ENCODE data around the gene COMTD1. TPM values are rescaled to one million over a fixed set of nuclear protein-coding genes. Genes with fewer than 3 reads are reported as not detected.
A peak's percentile ranks its signal among the peaks of the same experiment; 100 is the strongest.
"Not testable (repeated sequence)": the region's sequence is repeated elsewhere in the genome, so short reads cannot be mapped to it uniquely, and the experiment has no call there.

Gene COMTD1
- total and polyA plus RNA-seq, 2 donors (not counting 3 experiments of a cell fraction or from before 2014, with no cell fraction given): 18.4 to 18.6 TPM

DNA sequence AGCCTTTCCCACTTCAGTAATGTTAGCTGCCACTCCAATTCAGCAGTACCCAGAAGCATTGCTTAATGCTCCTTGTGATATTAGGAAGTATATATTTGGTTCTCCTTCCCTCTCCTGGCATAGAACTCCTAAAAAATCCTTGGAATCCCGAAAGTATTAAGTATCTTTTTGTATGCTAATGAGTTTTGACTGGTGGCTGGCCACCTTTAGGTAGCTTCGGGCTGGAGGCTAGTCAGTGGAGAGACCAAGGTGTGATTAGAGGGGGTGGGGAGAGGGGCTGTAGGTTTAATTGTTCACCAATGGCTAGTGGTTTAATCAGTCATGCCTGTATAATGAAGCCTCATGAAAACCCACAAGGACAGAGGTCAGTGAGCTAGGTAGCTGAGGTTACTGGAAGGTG is 12.2 kb downstream of the COMTD1 start:
- peaks cover 40% of the 10 kb centered on the region for H3K4me1 ChIP-seq (ENCODE audit: control insufficient read depth, extremely low read depth, insufficient read depth, low read length)
- POLR2A ChIA-PET: interaction anchor here (1.2 kb wide), 1 partner anchor 11 kb away, joined by 4 read pairs; no protein-coding TSS in a partner anchor
- H3K36me3 ChIP-seq (ENCODE audit: control insufficient read depth in 2 of 2, extremely low read depth in 1 of 2, insufficient read depth in 2 of 2, low read length in 2 of 2): peaks cover 26 to 28% of the 10 kb centered on the region in 2 experiments
- no peak overlapping the region for H3K4me2 ChIP-seq (ENCODE audit: insufficient read depth, low read length)
- dilution Hi-C loops (cut with MboI; ENCODE audit: extremely low pct_ligation_motif_present, low sequenced_read_pairs) (no loop called here), intact Hi-C loops (cut with micrococcal nuclease) (no loop called here)
- no peaks in the 10 kb centered on the region for H3K9me3 ChIP-seq (replicated peaks; ENCODE audit: control insufficient read depth, insufficient read depth, low read length)
- peak overlapping the region; percentile 12 for H3K27ac ChIP-seq (ENCODE audit: insufficient read depth, low read depth, low read length)
- no peak overlapping the region for H3K4me3 ChIP-seq (replicated peaks in 1 of 3; ENCODE audit: insufficient read depth in 1 of 3, low read depth in 1 of 3, low read length in 3 of 3)
- H3K9ac ChIP-seq (replicated peaks; ENCODE audit: extremely low read depth, insufficient read depth, low read length): no peak overlapping the region
- H3K27me3 ChIP-seq (ENCODE audit: control insufficient read depth in 2 of 2, insufficient read depth in 2 of 2, low read length in 2 of 2): no peaks in the 10 kb centered on the region
- FAIRE-seq (no peak), DNase-seq (ENCODE audit: low read depth, low spot score) (no peak)
- no peak overlapping the region for H2AFZ ChIP-seq (ENCODE audit: low read depth, low read length)
- no TSS peak for BruUV-seq (replicated peaks)
- H3K9me1 ChIP-seq (replicated peaks; ENCODE audit: control insufficient read depth, extremely low read depth, insufficient read depth, low read length): no peaks in the 10 kb centered on the region
- peaks cover 73% of the 10 kb centered on the region for H3K79me2 ChIP-seq (ENCODE audit: control insufficient read depth, insufficient read depth, low read length)
- TF ChIP-seq JUN (IDR thresholded peaks at IDR 0.05; ENCODE audit: borderline replicate concordance, insufficient read depth, insufficient read length, low read depth) (no peak), MAX (IDR thresholded peaks at IDR 0.05; ENCODE audit: insufficient read depth, insufficient read length) (no peak), EZH2 (IDR thresholded peaks at IDR 0.05; ENCODE audit: borderline replicate concordance, low read depth, low read length, severe bottlenecking) (no peak), CTCF (IDR thresholded peaks at IDR 0.05; ENCODE audit: extremely low read depth in 1 of 2, insufficient read depth in 1 of 2, low read depth in 1 of 2, low read length in 2 of 2) (no peak), POLR2A (IDR thresholded peaks at IDR 0.05; ENCODE audit: low read depth, low read length) (no peak), MYC (IDR thresholded peaks at IDR 0.05; ENCODE audit: low read depth, low read length) (no peak), POLR2AphosphoS5 (IDR thresholded peaks at IDR 0.05; ENCODE audit: insufficient read depth, low read depth, low read length) (no peak), GATA2 (IDR thresholded peaks at IDR 0.05; ENCODE audit: insufficient read depth, insufficient read length, low read depth, low read length) (no peak), FOS (IDR thresholded peaks at IDR 0.05; ENCODE audit: borderline replicate concordance, insufficient read depth, low read length) (no peak)
- CTCF ChIA-PET: interaction anchor here (0.7 to 3.8 kb wide), 5 partner anchors 11 to 36 kb away, joined by 3 to 22 read pairs (median 11); partner anchors contain the start of genes COMTD1 and VDAC2
- H4K20me1 ChIP-seq (replicated peaks; ENCODE audit: control insufficient read depth, extremely low read depth, insufficient read depth, low read length): no peaks in the 10 kb centered on the region

DNA sequence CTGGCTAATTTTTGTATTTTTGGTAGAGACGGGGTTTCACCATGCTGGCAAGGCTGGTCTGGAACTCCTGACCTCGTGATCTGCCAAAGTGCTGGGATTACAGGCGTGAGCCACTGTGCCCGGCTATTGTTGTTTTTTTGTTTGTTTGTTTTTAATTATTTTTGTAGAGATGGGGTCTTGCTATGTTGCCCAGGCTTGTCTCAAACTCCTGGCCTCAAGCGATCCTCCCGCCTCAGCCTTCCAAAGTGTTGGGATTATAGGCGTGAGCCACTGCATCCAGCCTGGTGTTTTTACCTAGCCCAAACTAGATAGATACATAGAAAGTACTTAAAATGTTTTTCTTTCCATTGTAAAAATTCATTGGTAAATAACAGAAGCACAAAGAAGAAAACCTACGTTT is 14.3 kb downstream of the COMTD1 start:
- FAIRE-seq; dilution Hi-C loops (cut with MboI; ENCODE audit: extremely low pct_ligation_motif_present, low sequenced_read_pairs); H2AFZ ChIP-seq (ENCODE audit: low read depth, low read length); POLR2A ChIA-PET; H3K9ac ChIP-seq (replicated peaks; ENCODE audit: extremely low read depth, insufficient read depth, low read length); H4K20me1 ChIP-seq (replicated peaks; ENCODE audit: control insufficient read depth, extremely low read depth, insufficient read depth, low read length); intact Hi-C loops (cut with micrococcal nuclease); H3K27ac ChIP-seq (ENCODE audit: insufficient read depth, low read depth, low read length); H3K4me3 ChIP-seq (replicated peaks in 1 of 3; ENCODE audit: insufficient read depth in 1 of 3, low read depth in 1 of 3, low read length in 3 of 3); H3K4me2 ChIP-seq (ENCODE audit: insufficient read depth, low read length); BruUV-seq (replicated peaks); H3K9me1 ChIP-seq (replicated peaks; ENCODE audit: control insufficient read depth, extremely low read depth, insufficient read depth, low read length); DNase-seq (ENCODE audit: low read depth, low spot score); H3K9me3 ChIP-seq (replicated peaks; ENCODE audit: control insufficient read depth, insufficient read depth, low read length); H3K27me3 ChIP-seq (ENCODE audit: control insufficient read depth in 2 of 2, insufficient read depth in 2 of 2, low read length in 2 of 2): not testable (repeated sequence)
- Histone ChIP-seq H3K79me2 (ENCODE audit: control insufficient read depth, insufficient read depth, low read length) (peaks cover 72% of the 10 kb centered on the region), H3K4me1 (ENCODE audit: control insufficient read depth, extremely low read depth, insufficient read depth, low read length) (peaks cover 31% of the 10 kb centered on the region), H3K36me3 (ENCODE audit: control insufficient read depth in 2 of 2, extremely low read depth in 1 of 2, insufficient read depth in 2 of 2, low read length in 2 of 2) (peaks cover 35 to 39% of the 10 kb centered on the region in 2 experiments)
- CTCF ChIA-PET: interaction anchor here (1.5 kb wide), 1 partner anchor 9 kb away, joined by 5 read pairs; no protein-coding TSS in a partner anchor
